Suprapubic skin (tissue), 4 donors: ENCODE data around the gene FLRT2. TPM values are rescaled to one million over a fixed set of nuclear protein-coding genes. Genes with fewer than 3 reads are reported as not detected.

Experiments
- DNase-seq, 2 donors: peaks; one replicate each; pipeline ENCODE4 v3.0.0-alpha.2; 2019; ENCODE audit warnings: low spot score in 2 of 2
- H3K27ac ChIP-seq: fragments of 200-600 bp; sonication (generic); one replicate; pipeline ENCODE4 v1.5.1; 2019
- H3K27me3 ChIP-seq: fragments of 200-600 bp; sonication (generic); one replicate; pipeline ENCODE4 v1.5.1; 2019
- H3K36me3 ChIP-seq: fragments of 200-600 bp; sonication (generic); one replicate; pipeline ENCODE4 v1.5.1; 2019
- H3K4me1 ChIP-seq: fragments of 200-600 bp; sonication (generic); one replicate; pipeline ENCODE4 v1.5.1; 2019
- H3K4me3 ChIP-seq: fragments of 200-600 bp; sonication (generic); one replicate; pipeline ENCODE4 v1.5.1; 2019; ENCODE audit warnings: mild to moderate bottlenecking
- H3K9me3 ChIP-seq: fragments of 200-600 bp; sonication (generic); one replicate; pipeline ENCODE4 v1.5.1; 2019
- CTCF ChIP-seq, 2 donors: fragments of 200-600 bp in 1 of 2; fragments of 450-650 bp in 1 of 2; sonication (generic) in 1 of 2; IDR thresholded peaks; one replicate each; pipeline ENCODE4 v1.5.1; 2016 to 2019; ENCODE audit warnings: antibody characterized with exemption in 2 of 2, mild to moderate bottlenecking in 1 of 2, moderate library complexity in 1 of 2
- EP300 ChIP-seq: sonication (generic); formaldehyde crosslinking; IDR thresholded peaks from one replicate; pipeline ENCODE4 v1.6.1; 2017; ENCODE audit warnings: antibody characterized with exemption
- POLR2A ChIP-seq, 2 donors: fragments of 450-650 bp; IDR thresholded peaks; one replicate each; pipeline ENCODE4 v1.6.1; 2017; ENCODE audit warnings: antibody characterized with exemption in 2 of 2, mild to moderate bottlenecking in 2 of 2, moderate library complexity in 2 of 2
- POLR2AphosphoS5 ChIP-seq, 3 donors: sonication (generic); formaldehyde crosslinking; IDR thresholded peaks; one replicate each; pipeline ENCODE4 v1.6.1; 2017; ENCODE audit warnings: antibody characterized with exemption in 3 of 3
- WGBS: methylation state at CpG from one replicate; pipeline ENCODE4 v1.1.5; 2018; 5-methylcytosine and 5-hydroxymethylcytosine counted together
- total RNA-seq, 4 donors: library from RNA; depleted of rRNA; stranded (reverse); fragments of >200 nt; gene quantifications; one replicate each; pipeline ENCODE4 v1.1.0, GENCODE V29; 2016

Gene FLRT2
- total RNA-seq, 4 donors from 2014 or later, result 21.5 to 41.4 (median 28.0) TPM

DNA sequence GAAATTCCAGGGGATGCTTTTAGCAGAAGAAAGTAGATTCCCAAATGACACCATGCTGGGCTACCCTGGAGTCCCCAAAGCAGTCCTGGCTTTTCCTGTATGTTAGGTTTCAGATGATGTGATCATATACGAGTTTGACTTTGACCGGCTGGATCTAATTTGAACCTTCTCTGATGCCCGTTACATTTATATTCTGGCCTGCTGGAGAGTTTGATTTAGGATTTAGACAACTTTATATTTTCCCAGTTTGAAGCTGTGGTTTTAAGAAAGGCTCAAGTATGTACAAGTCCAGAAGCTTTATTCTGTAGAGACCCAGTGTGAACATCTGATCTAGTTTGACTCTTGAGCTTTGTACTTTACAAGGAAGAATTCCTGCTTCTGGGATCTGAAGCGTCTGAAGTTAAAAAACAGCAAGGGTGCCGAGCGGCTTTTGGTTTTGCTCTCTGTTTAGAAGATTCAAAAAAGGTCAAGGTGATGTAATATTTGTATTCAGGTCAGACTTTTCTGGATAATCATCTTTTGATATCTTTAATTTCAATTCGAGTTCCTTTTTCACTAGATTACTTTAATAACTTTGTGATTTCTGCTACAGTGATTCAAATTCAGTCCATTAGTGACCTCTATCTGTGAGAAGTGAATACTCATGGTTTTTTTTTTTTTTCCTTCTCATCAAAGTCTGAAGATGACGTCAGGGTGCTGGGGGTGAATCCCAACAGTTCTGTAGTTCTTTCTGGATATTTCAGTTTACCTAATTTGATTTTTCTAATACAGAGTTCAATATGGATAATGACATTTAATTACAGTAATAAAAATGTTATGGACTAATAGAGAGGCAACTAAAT is 6.3 kb downstream of the FLRT2 start:
- H3K36me3 ChIP-seq, result no peaks in the 10 kb centered on the region
- TF ChIP-seq POLR2AphosphoS5 (IDR thresholded peaks at IDR 0.05) (no peak), CTCF (IDR thresholded peaks at IDR 0.05) (peak in 1 of 2 donors; percentile 30)
- no peaks in the 10 kb centered on the region for H3K27me3 ChIP-seq
- peak overlapping the region; percentile 30 for H3K4me3 ChIP-seq
- no peaks in the 10 kb centered on the region for H3K9me3 ChIP-seq
- peaks cover 39% of the 10 kb centered on the region for H3K4me1 ChIP-seq
- DNase-seq, result no peak
- H3K27ac ChIP-seq, result no peak overlapping the region
- 21% methylated on average over 8 of the region's 8 CpGs for WGBS

DNA sequence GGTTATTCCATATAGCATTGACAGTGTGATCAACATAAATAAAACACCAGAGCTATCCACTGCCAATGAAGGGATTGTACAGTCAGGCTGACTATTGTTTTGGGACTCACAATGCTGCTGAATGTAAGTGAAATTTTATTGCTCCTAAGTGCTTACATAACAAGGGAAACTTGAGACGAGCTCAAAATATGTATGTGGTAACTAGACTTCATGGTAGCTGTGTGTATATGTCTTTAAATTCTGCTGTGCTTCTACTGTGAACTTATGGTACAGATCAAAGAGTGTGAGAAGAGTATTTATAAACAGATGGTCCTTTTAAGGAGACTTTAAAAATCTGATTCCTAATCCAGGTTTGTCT is 6.9 kb downstream of the FLRT2 start:
- H3K27ac ChIP-seq, result no peak overlapping the region
- H3K36me3 ChIP-seq, result no peaks in the 10 kb centered on the region
- no peaks in the 10 kb centered on the region for H3K27me3 ChIP-seq
- H3K4me3 ChIP-seq, result no peak overlapping the region
- no peaks in the 10 kb centered on the region for H3K9me3 ChIP-seq
- TF ChIP-seq EP300, result no peak
- TF ChIP-seq POLR2AphosphoS5 (IDR thresholded peaks at IDR 0.05), result no peak
- no peak for TF ChIP-seq POLR2A (IDR thresholded peaks at IDR 0.05)
- TF ChIP-seq CTCF (IDR thresholded peaks at IDR 0.05), result no peak
- 23% methylated on average over 1 of the region's 1 CpG for WGBS
- peaks cover 34% of the 10 kb centered on the region for H3K4me1 ChIP-seq
- no peak for DNase-seq

- no peaks in the 10 kb centered on the region for H3K36me3 ChIP-seq
- no peak overlapping the region for H3K4me3 ChIP-seq
- no peaks in the 10 kb centered on the region for H3K9me3 ChIP-seq
- peaks cover 36% of the 10 kb centered on the region for H3K4me1 ChIP-seq
- H3K27ac ChIP-seq, result no peak overlapping the region
- H3K27me3 ChIP-seq, result no peaks in the 10 kb centered on the region
- WGBS, result 77% methylated on average over 3 of the region's 3 CpGs
- TF ChIP-seq EP300, result no peak
- TF ChIP-seq POLR2AphosphoS5 (IDR thresholded peaks at IDR 0.05), result no peak
- no peak for TF ChIP-seq CTCF (IDR thresholded peaks at IDR 0.05)
- TF ChIP-seq POLR2A (IDR thresholded peaks at IDR 0.05), result no peak
- no peak for DNase-seq
These were observed 7.6 kb downstream of the FLRT2 start for GRCh38 chr14:85537526-85537925.

GRCh38 chr14:85538636-85539035 is 8.7 kb downstream of the FLRT2 start:
- Histone ChIP-seq H3K36me3 (no peaks in the 10 kb centered on the region), H3K9me3 (no peaks in the 10 kb centered on the region), H3K4me3 (no peak overlapping the region), H3K27me3 (no peaks in the 10 kb centered on the region), H3K4me1 (peaks cover 32% of the 10 kb centered on the region), H3K27ac (no peak overlapping the region)
- TF ChIP-seq EP300 (no peak), CTCF (IDR thresholded peaks at IDR 0.05) (no peak)
- WGBS, result 95% methylated on average over 2 of the region's 2 CpGs
- DNase-seq, result no peak

DNA sequence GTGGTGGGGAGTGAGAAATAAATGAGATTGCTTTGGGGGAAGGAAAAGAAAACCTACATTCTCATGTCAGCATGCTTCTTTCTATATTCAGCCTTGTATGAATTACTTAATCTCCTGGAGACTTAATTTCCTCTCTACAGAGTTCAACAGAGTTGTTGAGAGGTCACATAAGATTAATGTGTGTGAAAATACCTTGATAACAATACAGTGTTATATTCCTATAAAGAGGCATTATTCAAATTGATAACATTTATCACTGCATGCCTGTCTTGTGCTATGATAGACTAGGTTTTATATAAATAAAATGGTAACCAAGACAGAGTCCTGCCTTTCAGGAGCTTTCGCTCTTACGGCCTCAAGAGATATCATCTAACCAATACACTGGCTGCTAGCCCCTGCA is 9.6 kb downstream of the FLRT2 start:
- H3K4me1 ChIP-seq, result peaks cover 25% of the 10 kb centered on the region
- no peaks in the 10 kb centered on the region for H3K36me3 ChIP-seq
- H3K27me3 ChIP-seq, result no peaks in the 10 kb centered on the region
- no peak overlapping the region for H3K27ac ChIP-seq
- TF ChIP-seq POLR2A (IDR thresholded peaks at IDR 0.05) (no peak), EP300 (no peak), CTCF (IDR thresholded peaks at IDR 0.05) (no peak), POLR2AphosphoS5 (IDR thresholded peaks at IDR 0.05) (no peak)
- no peak for DNase-seq
- no peaks in the 10 kb centered on the region for H3K9me3 ChIP-seq
- H3K4me3 ChIP-seq, result no peak overlapping the region
- 92% methylated on average over 2 of the region's 2 CpGs for WGBS
